Lower lobe of right lung (tissue), 2 donors: ENCODE measurements around the gene OSBPL9. TPM values are rescaled to one million over a fixed set of nuclear protein-coding genes. Genes with fewer than 3 reads are reported as not detected.
"Not testable (repeated sequence)": the region's sequence is repeated elsewhere in the genome, so short reads cannot be mapped to it uniquely, and the experiment has no call there.

Experiments
- ATAC-seq, 2 donors: fragments of 200-7000 bp; cut with Tn5 transposase; one replicate each; pipeline ENCODE4 v1.9.1; 2020 to 2022; ENCODE audit warnings: mild to moderate bottlenecking in 2 of 2, moderate library complexity in 2 of 2
- DNase-seq: peaks from one replicate; pipeline ENCODE4 v3.0.0-alpha.2; 2020
- H3K27ac ChIP-seq: fragments of 200-600 bp; one replicate; pipeline ENCODE4 v1.8.0; 2022
- H3K27me3 ChIP-seq: fragments of 200-600 bp; one replicate; pipeline ENCODE4 v1.8.0; 2022; ENCODE audit warnings: low read depth
- H3K36me3 ChIP-seq: fragments of 200-600 bp; one replicate; pipeline ENCODE4 v1.8.0; 2022; ENCODE audit warnings: mild to moderate bottlenecking
- H3K4me1 ChIP-seq: fragments of 200-600 bp; one replicate; pipeline ENCODE4 v1.8.0; 2022
- H3K4me3 ChIP-seq: fragments of 200-600 bp; one replicate; pipeline ENCODE4 v1.8.0; 2022; ENCODE audit warnings: mild to moderate bottlenecking
- H3K9me3 ChIP-seq: fragments of 200-600 bp; one replicate; pipeline ENCODE4 v1.8.0; 2022
- intact Hi-C: fragments of 100-400 bp; cut with DNase I; formaldehyde crosslinking; loops from one replicate; pipeline ENCODE4 v1.11.0; 2022
- total RNA-seq: library from RNA; stranded (reverse); fragmentation: NEBNext Ultra II Directional; extraction: Animal tissue kit (Norgen Biotek cat#: 25700); gene quantifications from one replicate; pipeline ENCODE4 v1.2.1, GENCODE V29; 2021
- TF ChIP-seq, protein P1 (sequence below): fragments of 200-600 bp; IDR thresholded peaks from one replicate; pipeline ENCODE4 v1.8.0; 2022; ENCODE audit warnings: antibody characterized with exemption, mild to moderate bottlenecking
- donor health status: DM: no; HTN: yes; CAD: no; lungs with severe emphysema.

Gene OSBPL9
- total RNA-seq, 1 donor from 2014 or later: 65.4 TPM

- peak; percentile 49 to 62 for ATAC-seq
- no peaks in the 10 kb centered on the region for H3K36me3 ChIP-seq
These were observed 25.8 kb downstream of the OSBPL9 start for GRCh38 chr1:51642739-51643142.

GRCh38 chr1:51643362-51643761, 26.5 kb downstream of the OSBPL9 start:
- no peaks in the 10 kb centered on the region for H3K9me3 ChIP-seq
- intact Hi-C loops: no loop called here
- TF ChIP-seq, protein P1, sequence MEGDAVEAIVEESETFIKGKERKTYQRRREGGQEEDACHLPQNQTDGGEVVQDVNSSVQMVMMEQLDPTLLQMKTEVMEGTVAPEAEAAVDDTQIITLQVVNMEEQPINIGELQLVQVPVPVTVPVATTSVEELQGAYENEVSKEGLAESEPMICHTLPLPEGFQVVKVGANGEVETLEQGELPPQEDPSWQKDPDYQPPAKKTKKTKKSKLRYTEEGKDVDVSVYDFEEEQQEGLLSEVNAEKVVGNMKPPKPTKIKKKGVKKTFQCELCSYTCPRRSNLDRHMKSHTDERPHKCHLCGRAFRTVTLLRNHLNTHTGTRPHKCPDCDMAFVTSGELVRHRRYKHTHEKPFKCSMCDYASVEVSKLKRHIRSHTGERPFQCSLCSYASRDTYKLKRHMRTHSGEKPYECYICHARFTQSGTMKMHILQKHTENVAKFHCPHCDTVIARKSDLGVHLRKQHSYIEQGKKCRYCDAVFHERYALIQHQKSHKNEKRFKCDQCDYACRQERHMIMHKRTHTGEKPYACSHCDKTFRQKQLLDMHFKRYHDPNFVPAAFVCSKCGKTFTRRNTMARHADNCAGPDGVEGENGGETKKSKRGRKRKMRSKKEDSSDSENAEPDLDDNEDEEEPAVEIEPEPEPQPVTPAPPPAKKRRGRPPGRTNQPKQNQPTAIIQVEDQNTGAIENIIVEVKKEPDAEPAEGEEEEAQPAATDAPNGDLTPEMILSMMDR: no peak
- no peaks in the 10 kb centered on the region for H3K27me3 ChIP-seq
- no peaks in the 10 kb centered on the region for H3K36me3 ChIP-seq
- no peak for DNase-seq
- H3K4me1 ChIP-seq: peaks cover 15% of the 10 kb centered on the region
- H3K27ac ChIP-seq: peak overlapping the region; percentile 47
- ATAC-seq: no peak
- no peak overlapping the region for H3K4me3 ChIP-seq

More at GRCh38 chr1:51642739-51643142, 25.8 kb downstream of the OSBPL9 start:
- DNase-seq: no peak
- intact Hi-C loops: no loop called here
- Histone ChIP-seq H3K9me3 (no peaks in the 10 kb centered on the region), H3K27me3 (no peaks in the 10 kb centered on the region), H3K4me3 (no peak overlapping the region), H3K27ac (peak overlapping the region; percentile 47), H3K4me1 (peaks cover 10% of the 10 kb centered on the region)
- TF ChIP-seq, protein P1: no peak

DNA sequence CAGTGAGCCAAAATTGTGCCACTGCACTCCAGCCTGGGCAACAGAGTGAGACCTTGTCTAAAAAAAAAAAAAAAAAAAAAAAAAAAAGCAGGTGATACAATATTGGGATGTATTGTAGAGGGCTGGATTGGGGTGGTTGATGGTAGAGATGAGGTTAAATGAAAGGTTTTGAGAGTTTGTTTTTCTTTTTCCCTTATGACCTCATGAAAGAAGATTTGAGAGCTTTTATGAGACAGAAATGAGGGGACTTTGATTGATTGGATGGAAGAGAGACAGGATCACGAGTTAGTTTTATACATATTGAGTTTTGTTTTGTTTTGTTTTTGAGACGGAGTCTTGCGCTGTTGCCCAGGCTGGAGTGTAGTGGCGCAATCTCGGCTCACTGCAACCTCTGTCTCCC, 27.1 kb downstream of the OSBPL9 start:
- no peaks in the 10 kb centered on the region for H3K27me3 ChIP-seq
- TF ChIP-seq, protein P1: no peak
- DNase-seq (no peak), ATAC-seq (no peak)
- no peak overlapping the region for H3K4me3 ChIP-seq
- no peaks in the 10 kb centered on the region for H3K36me3 ChIP-seq
- intact Hi-C loops: no loop called here
- peaks cover 21% of the 10 kb centered on the region for H3K4me1 ChIP-seq
- peak overlapping the region; percentile 47 for H3K27ac ChIP-seq
- H3K9me3 ChIP-seq: no peaks in the 10 kb centered on the region

- no peaks in the 10 kb centered on the region for H3K9me3 ChIP-seq
- H3K27me3 ChIP-seq: no peaks in the 10 kb centered on the region
- TF ChIP-seq, protein P1: no peak
- H3K4me1 ChIP-seq: peaks cover 27% of the 10 kb centered on the region
- no peaks in the 10 kb centered on the region for H3K36me3 ChIP-seq
- intact Hi-C loops: no loop called here
- H3K4me3 ChIP-seq: no peak overlapping the region
- ATAC-seq (no peak), DNase-seq (no peak)
- H3K27ac ChIP-seq: no peak overlapping the region
These were observed 27.8 kb downstream of the OSBPL9 start for GRCh38 chr1:51644533-51645197.

DNA sequence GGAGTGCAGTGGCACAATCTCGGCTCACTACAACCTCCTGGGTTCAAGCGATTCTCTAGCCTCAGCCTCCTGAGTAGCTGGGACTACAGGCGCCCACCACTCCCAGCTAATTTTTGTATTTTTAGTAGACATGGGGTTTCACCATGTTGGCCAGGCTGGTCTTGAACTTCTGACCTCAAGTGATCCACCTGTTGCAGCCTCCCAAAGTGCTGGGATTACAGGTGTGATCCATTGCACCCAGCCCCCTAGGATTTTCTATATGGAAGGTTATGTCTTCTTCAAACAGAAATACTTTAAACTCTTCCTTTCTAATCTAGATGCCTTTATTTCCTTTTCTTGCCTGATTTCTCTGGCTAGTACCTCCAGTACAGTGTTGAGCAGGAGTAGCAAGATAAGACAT, 29.7 kb downstream of the OSBPL9 start:
- intact Hi-C loops: not testable (repeated sequence)

More for the DNA sequence above, 29.7 kb downstream of the OSBPL9 start:
- ATAC-seq, H3K4me3 ChIP-seq, H3K27me3 ChIP-seq, H3K9me3 ChIP-seq, H3K36me3 ChIP-seq, DNase-seq, H3K27ac ChIP-seq: not testable (repeated sequence)
- peaks cover 30% of the 10 kb centered on the region for H3K4me1 ChIP-seq
